A549 (cell line): ENCODE data around the gene HAUS5.

Experiments
- RFX5 ChIP-seq: fragments of 450-650 bp; IDR thresholded peaks from 2 replicates; pipeline ENCODE4 v1.7.1; 2014; ENCODE audit warnings: antibody characterized with exemption, mild to moderate bottlenecking, moderate library complexity
- TF ChIP-seq, protein P1 (sequence below): fragments of >200 bp; sonication (Bioruptor Twin); formaldehyde crosslinking; IDR thresholded peaks from 3 replicates; pipeline ENCODE4 v1.5.1; 2016
- TF ChIP-seq, protein P2 (sequence below): fragments of 250-450 bp; sonication (Bioruptor Pico); IDR thresholded peaks from 2 replicates; pipeline ENCODE4 v1.5.0; 2021; ENCODE audit warnings: mild to moderate bottlenecking, moderate library complexity, borderline replicate concordance

DNA sequence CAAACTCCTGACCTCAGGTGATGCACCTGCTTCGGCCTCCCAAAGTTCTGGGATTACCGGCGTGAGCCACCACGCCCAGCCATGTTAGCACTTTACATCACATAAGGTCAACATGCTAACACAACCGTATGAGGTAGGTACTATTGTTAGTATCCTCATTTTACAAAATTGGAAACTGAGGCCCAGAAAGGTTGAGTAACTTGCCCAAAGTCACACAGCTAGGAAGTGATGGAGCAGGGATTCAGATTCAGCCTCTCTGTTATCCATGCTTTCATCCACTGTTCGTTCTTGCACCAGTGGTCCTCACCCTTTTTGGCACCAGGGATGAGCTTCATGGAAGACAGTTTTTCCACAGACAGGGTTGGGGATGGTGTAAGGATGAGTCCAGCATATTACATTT lies 44.2 kb downstream of the HAUS5 start:
- no peak for TF ChIP-seq RFX5
- TF ChIP-seq, protein P1, sequence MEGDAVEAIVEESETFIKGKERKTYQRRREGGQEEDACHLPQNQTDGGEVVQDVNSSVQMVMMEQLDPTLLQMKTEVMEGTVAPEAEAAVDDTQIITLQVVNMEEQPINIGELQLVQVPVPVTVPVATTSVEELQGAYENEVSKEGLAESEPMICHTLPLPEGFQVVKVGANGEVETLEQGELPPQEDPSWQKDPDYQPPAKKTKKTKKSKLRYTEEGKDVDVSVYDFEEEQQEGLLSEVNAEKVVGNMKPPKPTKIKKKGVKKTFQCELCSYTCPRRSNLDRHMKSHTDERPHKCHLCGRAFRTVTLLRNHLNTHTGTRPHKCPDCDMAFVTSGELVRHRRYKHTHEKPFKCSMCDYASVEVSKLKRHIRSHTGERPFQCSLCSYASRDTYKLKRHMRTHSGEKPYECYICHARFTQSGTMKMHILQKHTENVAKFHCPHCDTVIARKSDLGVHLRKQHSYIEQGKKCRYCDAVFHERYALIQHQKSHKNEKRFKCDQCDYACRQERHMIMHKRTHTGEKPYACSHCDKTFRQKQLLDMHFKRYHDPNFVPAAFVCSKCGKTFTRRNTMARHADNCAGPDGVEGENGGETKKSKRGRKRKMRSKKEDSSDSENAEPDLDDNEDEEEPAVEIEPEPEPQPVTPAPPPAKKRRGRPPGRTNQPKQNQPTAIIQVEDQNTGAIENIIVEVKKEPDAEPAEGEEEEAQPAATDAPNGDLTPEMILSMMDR = no peak
- TF ChIP-seq, protein P2, sequence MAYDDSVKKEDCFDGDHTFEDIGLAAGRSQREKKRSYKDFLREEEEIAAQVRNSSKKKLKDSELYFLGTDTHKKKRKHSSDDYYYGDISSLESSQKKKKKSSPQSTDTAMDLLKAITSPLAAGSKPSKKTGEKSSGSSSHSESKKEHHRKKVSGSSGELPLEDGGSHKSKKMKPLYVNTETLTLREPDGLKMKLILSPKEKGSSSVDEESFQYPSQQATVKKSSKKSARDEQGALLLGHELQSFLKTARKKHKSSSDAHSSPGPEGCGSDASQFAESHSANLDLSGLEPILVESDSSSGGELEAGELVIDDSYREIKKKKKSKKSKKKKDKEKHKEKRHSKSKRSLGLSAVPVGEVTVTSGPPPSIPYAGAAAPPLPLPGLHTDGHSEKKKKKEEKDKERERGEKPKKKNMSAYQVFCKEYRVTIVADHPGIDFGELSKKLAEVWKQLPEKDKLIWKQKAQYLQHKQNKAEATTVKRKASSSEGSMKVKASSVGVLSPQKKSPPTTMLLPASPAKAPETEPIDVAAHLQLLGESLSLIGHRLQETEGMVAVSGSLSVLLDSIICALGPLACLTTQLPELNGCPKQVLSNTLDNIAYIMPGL (CRISPR knock-in tag) = no peak
